HEK293 (cell line): Measurements from ENCODE around the gene MTUS2.

Experiments
- CTCF ChIP-seq: fragments of 450-650 bp; formaldehyde crosslinking; IDR thresholded peaks from 2 replicates; pipeline ENCODE4 v1.5.1; 2016; ENCODE audit warnings: missing biosample characterization, missing genetic modification characterization
- HOXD13 ChIP-seq: sonication (generic); formaldehyde crosslinking; IDR thresholded peaks from 2 replicates; pipeline ENCODE4 v1.8.0; 2022; ENCODE audit warnings: missing genetic modification reagents, borderline replicate concordance
- SETDB1 ChIP-seq: IDR thresholded peaks from one replicate; pipeline ENCODE4 v1.6.1; 2017; ENCODE audit warnings: mild to moderate bottlenecking, low read length, moderate library complexity, mixed read lengths; ENCODE audit not compliant: insufficient read length
- ZFP41 ChIP-seq: fragments of 450-650 bp; formaldehyde crosslinking; IDR thresholded peaks from 2 replicates; pipeline ENCODE4 v1.5.1; 2016; ENCODE audit warnings: missing biosample characterization, missing genetic modification characterization, borderline replicate concordance
- ZNF792 ChIP-seq: fragments of 450-650 bp; formaldehyde crosslinking; IDR thresholded peaks from 2 replicates; pipeline ENCODE4 v1.5.1; 2016; ENCODE audit warnings: missing biosample characterization, missing genetic modification characterization

DNA sequence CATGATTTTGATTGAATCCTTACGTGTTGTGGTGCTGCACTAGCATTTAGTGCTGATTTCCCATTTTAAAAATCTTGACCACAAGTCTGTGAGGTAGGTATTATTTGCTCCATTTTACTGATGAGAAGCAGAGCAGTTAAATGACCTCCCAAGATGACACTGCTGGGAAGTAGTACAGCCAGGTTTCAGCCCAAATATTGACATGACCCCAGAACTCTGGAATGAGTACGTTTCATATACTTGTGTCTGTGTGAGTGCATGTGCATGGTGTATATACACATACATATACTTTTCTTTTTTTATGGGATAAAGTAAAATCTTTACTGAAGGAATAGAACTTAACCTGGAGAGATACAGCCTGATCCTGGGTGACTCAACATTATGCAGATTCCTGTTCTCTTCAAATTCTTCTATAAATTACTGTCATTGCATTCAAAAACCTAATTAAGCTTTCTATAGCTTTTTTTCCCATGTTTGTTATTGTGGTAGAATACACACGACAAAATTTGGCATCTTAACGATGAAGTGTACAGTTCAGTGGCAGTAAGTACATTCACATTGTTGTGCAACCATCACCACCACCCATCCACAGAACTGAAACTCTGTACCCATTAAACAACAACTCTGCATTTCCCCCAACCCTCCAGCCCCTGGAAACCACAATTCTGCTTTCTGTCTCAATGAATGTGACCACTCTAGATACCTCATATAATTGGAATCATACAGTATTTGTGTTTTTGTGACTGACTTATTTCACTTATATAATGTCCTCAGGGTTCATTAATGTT lies 311.9 kb downstream of the MTUS2 start:
- no peak for TF ChIP-seq CTCF (tag by site-specific recombination)
- no peak for TF ChIP-seq HOXD13 (CRISPR knock-in tag)
- TF ChIP-seq SETDB1, result no peak
- no peak for TF ChIP-seq ZNF792 (tag by site-specific recombination)
- no peak for TF ChIP-seq ZFP41
